Stomach smooth muscle (tissue), 2 donors: Measurements from ENCODE around the gene ABCB9.

Experiments used
- H3K27ac ChIP-seq: one replicate; pipeline ENCODE4 v1.7.0; 2013; ENCODE audit warnings: mild to moderate bottlenecking, low read length, inconsistent platforms
- H3K27me3 ChIP-seq, 2 donors: one replicate each; pipeline ENCODE4 v1.7.0; 2013; ENCODE audit warnings: low read length in 2 of 2; ENCODE audit not compliant: insufficient read depth in 2 of 2, control insufficient read depth in 1 of 2
- H3K36me3 ChIP-seq, 2 donors: one replicate each; pipeline ENCODE4 v1.7.0; 2013; ENCODE audit warnings: low read length in 2 of 2; ENCODE audit not compliant: control insufficient read depth in 2 of 2, insufficient read depth in 2 of 2
- H3K4me1 ChIP-seq: one replicate; pipeline ENCODE4 v1.7.0; 2013; ENCODE audit warnings: low read length; ENCODE audit not compliant: control insufficient read depth, insufficient read depth
- H3K4me3 ChIP-seq, 2 donors: one replicate each; pipeline ENCODE4 v1.7.0; 2013; ENCODE audit warnings: low read length in 2 of 2
- H3K9ac ChIP-seq, 2 donors: one replicate each; pipeline ENCODE4 v1.7.0; 2013; ENCODE audit warnings: low read length in 2 of 2, mild to moderate bottlenecking in 1 of 2
- H3K9me3 ChIP-seq, 2 donors: one replicate each; pipeline ENCODE4 v1.7.0; 2013; ENCODE audit warnings: low read length in 2 of 2; ENCODE audit not compliant: control insufficient read depth in 2 of 2
- donor health status: healthy.
- donor health status: Pancreatic carcinoma.

The ABCB9 gene

GRCh38 chr12:123001464-123001863, 35.2 kb upstream of the ABCB9 start:
- Histone ChIP-seq H3K36me3 (peaks cover 7 to 12% of the 10 kb centered on the region in 2 donors), H3K4me1 (peaks cover 8% of the 10 kb centered on the region), H3K27me3 (no peaks in the 10 kb centered on the region), H3K9ac (no peak overlapping the region), H3K9me3 (no peaks in the 10 kb centered on the region), H3K27ac (no peak overlapping the region), H3K4me3 (no peak overlapping the region)

GRCh38 chr12:123000578-123000977, 34.3 kb upstream of the ABCB9 start:
- Histone ChIP-seq H3K4me1 (peaks cover 16% of the 10 kb centered on the region), H3K4me3 (no peak overlapping the region), H3K27me3 (no peaks in the 10 kb centered on the region), H3K36me3 (peaks cover 7 to 16% of the 10 kb centered on the region in 2 donors), H3K27ac (no peak overlapping the region), H3K9me3 (no peaks in the 10 kb centered on the region), H3K9ac (no peak overlapping the region)

GRCh38 chr12:122999986-123000420, 33.7 kb upstream of the ABCB9 start:
- no peak overlapping the region for H3K27ac ChIP-seq
- peaks cover 16% of the 10 kb centered on the region for H3K4me1 ChIP-seq
- no peak overlapping the region for H3K9ac ChIP-seq
- H3K36me3 ChIP-seq, result peaks cover 7 to 15% of the 10 kb centered on the region in 2 donors
- no peak overlapping the region for H3K4me3 ChIP-seq
- H3K27me3 ChIP-seq, result no peaks in the 10 kb centered on the region
- H3K9me3 ChIP-seq, result no peaks in the 10 kb centered on the region

DNA sequence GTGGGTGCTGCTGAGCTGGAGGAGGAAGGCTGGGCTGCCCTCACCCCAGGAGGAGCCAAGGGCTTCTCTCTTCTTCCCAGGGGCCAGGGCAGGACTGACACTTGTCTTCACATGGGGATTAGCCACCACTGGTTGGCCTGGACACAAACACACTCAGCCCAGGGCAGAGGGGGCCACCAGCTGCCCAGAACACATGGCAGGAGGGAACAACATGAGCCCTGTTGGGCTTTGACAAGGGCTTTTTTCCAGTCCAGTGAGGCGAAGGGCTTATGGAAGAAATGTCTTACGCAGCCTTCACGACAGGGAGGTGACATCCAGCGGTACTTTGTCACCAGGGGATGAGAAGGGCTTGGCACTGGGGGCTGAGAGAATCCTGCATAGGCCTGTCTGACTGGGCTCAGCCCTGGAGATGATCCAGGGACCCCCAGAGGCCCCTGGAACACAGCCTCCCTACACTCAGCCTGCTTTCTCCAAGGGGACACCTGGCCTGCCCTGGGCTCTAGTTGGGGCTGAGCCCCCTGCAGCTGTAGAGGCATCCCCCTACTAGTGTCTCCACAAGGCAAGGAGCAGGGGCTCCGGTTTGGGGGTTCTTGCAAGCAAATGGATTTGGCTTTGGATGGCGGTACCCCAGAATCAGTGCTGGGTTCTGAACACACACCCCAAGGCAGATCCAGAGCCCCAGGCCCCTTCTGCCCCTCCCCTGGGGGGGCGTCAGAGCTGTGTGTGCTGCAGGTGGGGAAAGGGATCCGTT, 33.1 kb upstream of the ABCB9 start:
- Histone ChIP-seq H3K27me3 (no peaks in the 10 kb centered on the region), H3K4me1 (peaks cover 16% of the 10 kb centered on the region), H3K9ac (no peak overlapping the region), H3K9me3 (no peaks in the 10 kb centered on the region), H3K36me3 (peaks cover 7 to 11% of the 10 kb centered on the region in 2 donors), H3K4me3 (no peak overlapping the region), H3K27ac (no peak overlapping the region)

- no peaks in the 10 kb centered on the region for H3K27me3 ChIP-seq
- no peak overlapping the region for H3K4me3 ChIP-seq
- no peaks in the 10 kb centered on the region for H3K9me3 ChIP-seq
- H3K36me3 ChIP-seq, result peaks cover 3 to 11% of the 10 kb centered on the region in 2 donors
- no peak overlapping the region for H3K9ac ChIP-seq
- no peak overlapping the region for H3K27ac ChIP-seq
- peaks cover 16% of the 10 kb centered on the region for H3K4me1 ChIP-seq
These were observed 32.1 kb upstream of the ABCB9 start for GRCh38 chr12:122998316-122998715.

DNA sequence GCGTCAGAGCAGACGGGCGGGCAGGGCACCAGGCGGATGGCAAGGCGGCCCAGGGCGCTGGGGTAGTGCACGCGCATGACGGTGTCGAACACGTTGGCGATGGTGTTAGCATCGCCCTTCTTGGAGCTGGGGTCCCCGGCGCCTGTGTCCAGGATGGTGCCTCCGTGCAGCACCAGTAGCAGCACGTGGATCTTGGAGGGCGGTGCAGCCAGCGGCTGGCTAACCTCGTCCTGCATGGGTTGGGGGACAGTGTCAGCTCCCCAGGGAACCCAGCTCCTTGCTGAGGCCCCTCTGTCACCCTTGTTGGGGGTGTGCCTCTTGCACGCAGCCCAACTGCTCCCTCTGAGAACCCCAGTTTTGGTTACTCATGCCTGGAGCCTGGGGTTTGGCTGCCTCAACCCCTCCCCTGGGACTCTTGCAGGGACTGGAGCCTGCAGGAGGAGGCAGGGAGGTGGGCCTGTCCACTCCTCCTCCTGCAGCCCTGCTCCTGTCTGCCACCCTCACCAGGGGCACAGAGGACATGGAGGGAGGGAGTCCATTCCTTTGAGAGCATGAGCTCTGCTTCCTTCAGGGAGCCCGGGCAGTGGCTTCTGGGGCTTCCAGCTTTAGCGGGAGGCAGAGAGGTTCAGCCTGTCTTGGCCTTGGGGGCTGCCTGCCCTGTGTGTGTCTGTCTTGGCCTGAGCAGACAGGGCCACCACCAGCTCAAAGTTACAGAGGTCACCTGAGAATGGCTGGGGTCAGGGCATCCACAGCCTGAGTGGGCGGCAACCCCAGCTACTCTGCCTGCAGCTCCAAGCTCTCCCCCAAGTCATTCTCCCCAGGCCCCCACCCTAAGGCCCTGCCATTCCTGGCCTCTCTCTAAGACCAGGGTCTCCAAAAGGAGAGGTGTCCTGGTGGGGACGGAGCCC, 31.3 kb upstream of the ABCB9 start:
- peaks cover 3 to 11% of the 10 kb centered on the region in 2 donors for H3K36me3 ChIP-seq
- H3K9me3 ChIP-seq, result no peaks in the 10 kb centered on the region
- no peak overlapping the region for H3K4me3 ChIP-seq
- no peak overlapping the region for H3K9ac ChIP-seq
- no peaks in the 10 kb centered on the region for H3K27me3 ChIP-seq
- peaks cover 16% of the 10 kb centered on the region for H3K4me1 ChIP-seq
- no peak overlapping the region for H3K27ac ChIP-seq

- Histone ChIP-seq H3K27ac (no peak overlapping the region), H3K4me1 (peaks cover 16% of the 10 kb centered on the region), H3K27me3 (no peaks in the 10 kb centered on the region), H3K36me3 (peaks cover 3 to 11% of the 10 kb centered on the region in 2 donors), H3K9ac (no peak overlapping the region), H3K9me3 (no peaks in the 10 kb centered on the region), H3K4me3 (no peak overlapping the region)
These were observed 30.5 kb upstream of the ABCB9 start for GRCh38 chr12:122996621-122997342.

- no peak overlapping the region for H3K9ac ChIP-seq
- peaks cover 3 to 11% of the 10 kb centered on the region in 2 donors for H3K36me3 ChIP-seq
- H3K9me3 ChIP-seq, result no peaks in the 10 kb centered on the region
- no peaks in the 10 kb centered on the region for H3K27me3 ChIP-seq
- H3K4me1 ChIP-seq, result peaks cover 16% of the 10 kb centered on the region
- no peak overlapping the region for H3K4me3 ChIP-seq
- H3K27ac ChIP-seq, result no peak overlapping the region
These were observed 29.9 kb upstream of the ABCB9 start for GRCh38 chr12:122996188-122996601.

DNA sequence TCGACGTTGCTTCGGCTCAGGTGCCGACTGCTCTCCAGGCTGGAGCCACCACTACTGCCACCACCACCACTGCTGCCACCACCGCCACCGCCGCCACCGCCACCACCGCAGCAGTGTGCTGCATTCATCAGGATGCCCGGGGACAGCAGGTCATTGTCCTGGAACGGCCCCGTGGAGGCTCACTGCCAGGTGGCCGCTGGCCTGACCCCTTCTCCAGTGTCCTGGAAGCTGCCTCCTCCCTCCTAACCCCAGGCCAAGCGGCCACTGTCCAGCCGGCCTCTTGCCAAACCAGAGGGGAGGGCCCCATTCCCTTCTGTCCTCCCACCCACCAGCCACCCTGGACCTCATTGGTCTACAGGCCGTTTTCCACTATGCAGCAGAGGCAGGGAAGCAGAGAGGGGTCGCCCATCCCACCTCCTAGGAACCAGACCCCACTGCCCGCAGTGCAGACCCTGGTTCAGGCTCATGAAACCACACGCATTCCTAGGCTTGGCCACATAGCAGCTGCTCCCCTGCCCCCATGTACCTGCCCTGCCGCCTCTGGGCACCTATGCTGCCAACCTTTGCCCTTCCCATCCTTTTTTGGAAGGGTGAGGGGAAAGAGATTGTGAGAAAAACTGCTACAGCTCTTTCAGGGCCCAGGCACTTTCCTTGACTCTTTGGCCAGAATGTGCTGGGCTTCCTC, 29.4 kb upstream of the ABCB9 start:
- H3K4me1 ChIP-seq, result peaks cover 16% of the 10 kb centered on the region
- no peak overlapping the region for H3K27ac ChIP-seq
- H3K9ac ChIP-seq, result no peak overlapping the region
- no peaks in the 10 kb centered on the region for H3K9me3 ChIP-seq
- H3K36me3 ChIP-seq, result peaks cover under 1 to 8% of the 10 kb centered on the region in 2 donors
- H3K27me3 ChIP-seq, result no peaks in the 10 kb centered on the region
- H3K4me3 ChIP-seq, result no peak overlapping the region
